ENCODE measurements around the gene JPH4.

Gene JPH4

GRCh38 chr14:23565626-23566025 lies 13.0 kb downstream of the JPH4 start:
- H3K79me2 ChIP-seq = no peaks in the 10 kb centered on the region
- no peak overlapping the region for H3K4me2 ChIP-seq (ENCODE audit: low read length)
- no peak overlapping the region for H3K27ac ChIP-seq
- no peak overlapping the region for H3K9ac ChIP-seq
- no peak overlapping the region for H3K4me3 ChIP-seq (ENCODE audit: low read depth, low read length)
- H2AFZ ChIP-seq = no peak overlapping the region
- no peak for TF ChIP-seq CTCF (IDR thresholded peaks at IDR 0.05)
- no peaks in the 10 kb centered on the region for H3K36me3 ChIP-seq (ENCODE audit: control insufficient read depth, insufficient read depth, low read length)
- no peaks in the 10 kb centered on the region for H3K27me3 ChIP-seq (ENCODE audit: control insufficient read depth, insufficient read depth, low read length)
- H3K4me1 ChIP-seq = peaks cover 24% of the 10 kb centered on the region
- no peaks in the 10 kb centered on the region for H3K9me3 ChIP-seq (ENCODE audit: control insufficient read depth, low read length)

GRCh38 chr14:23564876-23565275 lies 13.7 kb downstream of the JPH4 start:
- TF ChIP-seq CTCF (IDR thresholded peaks at IDR 0.05) = no peak
- Histone ChIP-seq H3K36me3 (ENCODE audit: control insufficient read depth, insufficient read depth, low read length) (no peaks in the 10 kb centered on the region), H3K27me3 (ENCODE audit: control insufficient read depth, insufficient read depth, low read length) (no peaks in the 10 kb centered on the region), H3K4me3 (ENCODE audit: low read depth, low read length) (no peak overlapping the region), H3K27ac (no peak overlapping the region), H3K4me2 (ENCODE audit: low read length) (no peak overlapping the region), H3K79me2 (no peaks in the 10 kb centered on the region), H3K9me3 (ENCODE audit: control insufficient read depth, low read length) (no peaks in the 10 kb centered on the region), H2AFZ (no peak overlapping the region), H3K4me1 (peaks cover 24% of the 10 kb centered on the region), H3K9ac (no peak overlapping the region)

GRCh38 chr14:23564181-23564812 lies 14.3 kb downstream of the JPH4 start:
- peaks cover 22% of the 10 kb centered on the region for H3K4me1 ChIP-seq
- H3K27ac ChIP-seq = no peak overlapping the region
- TF ChIP-seq CTCF (IDR thresholded peaks at IDR 0.05) = no peak
- no peaks in the 10 kb centered on the region for H3K27me3 ChIP-seq (ENCODE audit: control insufficient read depth, insufficient read depth, low read length)
- H3K4me2 ChIP-seq (ENCODE audit: low read length) = no peak overlapping the region
- H3K36me3 ChIP-seq (ENCODE audit: control insufficient read depth, insufficient read depth, low read length) = no peaks in the 10 kb centered on the region
- no peak overlapping the region for H3K9ac ChIP-seq
- no peak overlapping the region for H2AFZ ChIP-seq
- H3K9me3 ChIP-seq (ENCODE audit: control insufficient read depth, low read length) = no peaks in the 10 kb centered on the region
- no peak overlapping the region for H3K4me3 ChIP-seq (ENCODE audit: low read depth, low read length)
- no peaks in the 10 kb centered on the region for H3K79me2 ChIP-seq

GRCh38 chr14:23563473-23564180 lies 15.0 kb downstream of the JPH4 start:
- peaks cover 15% of the 10 kb centered on the region for H3K4me1 ChIP-seq
- no peak overlapping the region for H3K4me2 ChIP-seq (ENCODE audit: low read length)
- no peak overlapping the region for H2AFZ ChIP-seq
- no peaks in the 10 kb centered on the region for H3K79me2 ChIP-seq
- H3K27me3 ChIP-seq (ENCODE audit: control insufficient read depth, insufficient read depth, low read length) = no peaks in the 10 kb centered on the region
- H3K9me3 ChIP-seq (ENCODE audit: control insufficient read depth, low read length) = no peaks in the 10 kb centered on the region
- H3K36me3 ChIP-seq (ENCODE audit: control insufficient read depth, insufficient read depth, low read length) = no peaks in the 10 kb centered on the region
- no peak for TF ChIP-seq CTCF (IDR thresholded peaks at IDR 0.05)
- H3K4me3 ChIP-seq (ENCODE audit: low read depth, low read length) = no peak overlapping the region
- no peak overlapping the region for H3K9ac ChIP-seq
- H3K27ac ChIP-seq = no peak overlapping the region

All from parathyroid adenoma (tissue), 2 donors.